Stimulated activated CD8-positive, alpha-beta memory T cell treated with anti-CD3 and anti-CD28 coated beads, Interleukin-12 subunit alpha, Interleukin-12 subunit beta, amount 100 ng/mL, for 1 hour (primary cell): ENCODE results near the gene IL31.
"Not testable (repeated sequence)": the region's sequence is repeated elsewhere in the genome, so short reads cannot be mapped to it uniquely, and the experiment has no call there.

ENCODE experiments used
- DNase-seq: peaks from one replicate; pipeline ENCODE4 v3.0.0-alpha.2; 2020; ENCODE audit warnings: low read depth

Gene IL31

DNA sequence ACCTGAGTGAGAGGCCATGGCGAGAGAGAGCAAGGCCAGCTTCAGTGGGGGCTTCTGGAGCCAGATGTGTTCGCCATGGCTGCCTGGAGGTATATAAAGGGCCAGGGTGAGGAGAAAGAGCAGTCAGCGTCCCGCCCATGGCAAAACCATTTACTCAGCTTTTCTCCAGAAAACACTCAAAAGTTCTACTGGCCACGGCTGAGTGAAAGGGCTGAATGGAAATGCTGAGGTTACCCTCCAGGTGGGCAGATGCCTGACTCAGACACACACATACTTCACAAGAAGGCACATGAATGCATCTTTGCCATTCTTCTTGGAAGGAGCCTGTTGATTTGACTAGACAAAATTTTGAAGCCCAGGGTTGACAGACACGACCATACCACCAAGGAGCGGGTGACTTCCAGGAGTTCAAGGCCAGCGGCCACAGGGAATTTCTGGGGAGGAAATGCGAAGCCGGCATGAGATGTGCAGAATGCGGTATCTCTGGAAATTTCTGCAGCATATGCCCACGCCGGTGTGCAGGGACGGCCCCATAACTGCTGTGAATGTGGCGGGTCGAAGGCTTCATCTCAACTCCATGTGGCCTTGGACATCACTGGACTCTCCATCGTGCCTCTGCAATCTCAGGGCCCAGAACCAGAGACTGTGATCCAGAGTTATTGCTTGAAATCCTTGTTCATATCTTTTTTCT lies at the start of gene IL31:
Gene IL31 (minus strand): TSS at position 67 of the 691 bp plus-strand sequence. CDS start 49 bp downstream, at position 18.
- no peak for DNase-seq

DNA sequence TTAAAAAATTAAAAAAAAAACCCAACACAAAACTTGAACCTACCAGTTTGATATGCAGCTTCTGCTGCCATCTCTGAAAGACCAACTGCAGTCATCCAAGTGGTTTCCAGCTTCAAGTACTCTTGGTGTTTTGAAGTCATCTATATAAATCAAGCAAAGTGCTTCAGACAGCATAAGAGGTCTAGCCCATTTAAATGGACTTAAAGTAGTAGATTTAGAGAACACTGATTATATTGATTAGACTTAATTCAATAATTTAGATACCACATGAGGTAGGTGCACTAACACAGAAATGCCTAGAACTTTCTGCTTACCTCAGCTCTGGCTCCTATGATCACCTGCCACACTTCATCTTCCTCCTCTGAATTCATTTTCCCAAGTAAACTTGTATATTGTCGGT lies 42.4 kb upstream of the IL31 start:
- DNase-seq: no peak

DNA sequence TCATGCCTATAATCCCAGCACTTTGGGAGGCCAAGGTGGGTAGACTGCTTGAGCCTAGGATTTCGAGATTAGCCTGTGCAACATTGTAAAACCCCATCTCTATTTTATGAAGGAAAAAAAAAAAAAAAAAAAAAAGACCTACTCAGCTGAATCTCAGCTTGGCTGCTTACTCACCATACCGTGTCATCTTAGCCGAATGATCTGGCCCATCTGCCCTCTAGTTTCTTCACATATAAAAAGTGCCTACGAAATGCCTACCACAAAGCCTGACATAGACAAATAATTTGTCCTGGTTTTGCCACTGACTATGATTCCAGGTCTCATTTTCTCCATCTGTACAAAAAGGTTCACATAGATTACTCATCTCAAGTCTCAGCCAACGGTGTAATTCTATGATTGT lies 41.8 kb upstream of the IL31 start:
- no peak for DNase-seq

DNA sequence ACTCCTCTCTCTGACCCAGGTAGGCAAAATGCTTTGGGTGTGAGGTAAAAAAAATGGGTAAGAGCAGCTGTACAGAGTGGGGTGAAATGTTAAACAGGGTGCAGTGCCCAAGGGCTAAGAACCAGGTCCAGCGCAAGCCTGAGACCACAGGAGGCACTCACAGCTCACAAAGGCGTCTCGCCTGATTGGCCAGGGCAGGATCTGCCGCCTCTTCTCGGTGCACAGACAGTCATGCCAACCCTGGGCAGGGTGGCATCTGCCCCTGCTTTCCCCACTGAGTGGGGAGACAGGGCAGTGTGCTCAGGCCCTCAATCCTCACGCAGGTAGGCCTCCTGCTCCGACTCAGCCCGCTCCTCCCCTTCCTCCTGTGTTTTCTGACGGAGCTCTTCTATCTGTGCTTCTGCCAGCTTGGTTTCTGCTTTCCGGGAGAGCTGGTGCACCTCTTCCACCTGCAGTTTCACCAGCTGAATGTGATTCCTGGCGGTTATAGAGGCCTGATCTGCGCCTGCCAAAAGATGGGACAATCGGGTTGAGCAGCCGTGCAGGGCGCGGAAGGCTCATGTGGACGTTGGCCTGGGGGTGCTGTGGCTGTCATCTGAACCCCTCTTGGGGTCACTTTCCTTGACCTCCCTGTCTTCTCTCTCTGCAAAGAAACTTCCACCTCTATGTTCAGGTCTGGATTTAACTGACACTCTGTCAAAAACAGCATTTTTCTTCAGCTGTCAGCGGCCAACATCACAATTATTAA lies 34.2 kb upstream of the IL31 start:
- no peak for DNase-seq

- DNase-seq: no peak
Observed at GRCh38 chr12:122207391-122207790, 33.4 kb upstream of the IL31 start.

DNA sequence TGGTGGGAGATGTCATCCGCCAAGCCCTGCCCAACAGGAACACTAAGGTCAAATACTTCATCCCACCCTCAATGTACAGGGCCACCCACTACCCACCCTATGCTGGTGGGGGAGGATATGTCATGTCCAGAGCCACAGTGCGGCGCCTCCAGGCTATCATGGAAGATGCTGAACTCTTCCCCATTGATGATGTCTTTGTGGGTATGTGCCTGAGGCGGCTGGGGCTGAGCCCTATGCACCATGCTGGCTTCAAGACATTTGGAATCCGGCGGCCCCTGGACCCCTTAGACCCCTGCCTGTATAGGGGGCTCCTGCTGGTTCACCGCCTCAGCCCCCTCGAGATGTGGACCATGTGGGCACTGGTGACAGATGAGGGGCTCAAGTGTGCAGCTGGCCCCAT lies 33.0 kb upstream of the IL31 start:
- DNase-seq: no peak

DNA sequence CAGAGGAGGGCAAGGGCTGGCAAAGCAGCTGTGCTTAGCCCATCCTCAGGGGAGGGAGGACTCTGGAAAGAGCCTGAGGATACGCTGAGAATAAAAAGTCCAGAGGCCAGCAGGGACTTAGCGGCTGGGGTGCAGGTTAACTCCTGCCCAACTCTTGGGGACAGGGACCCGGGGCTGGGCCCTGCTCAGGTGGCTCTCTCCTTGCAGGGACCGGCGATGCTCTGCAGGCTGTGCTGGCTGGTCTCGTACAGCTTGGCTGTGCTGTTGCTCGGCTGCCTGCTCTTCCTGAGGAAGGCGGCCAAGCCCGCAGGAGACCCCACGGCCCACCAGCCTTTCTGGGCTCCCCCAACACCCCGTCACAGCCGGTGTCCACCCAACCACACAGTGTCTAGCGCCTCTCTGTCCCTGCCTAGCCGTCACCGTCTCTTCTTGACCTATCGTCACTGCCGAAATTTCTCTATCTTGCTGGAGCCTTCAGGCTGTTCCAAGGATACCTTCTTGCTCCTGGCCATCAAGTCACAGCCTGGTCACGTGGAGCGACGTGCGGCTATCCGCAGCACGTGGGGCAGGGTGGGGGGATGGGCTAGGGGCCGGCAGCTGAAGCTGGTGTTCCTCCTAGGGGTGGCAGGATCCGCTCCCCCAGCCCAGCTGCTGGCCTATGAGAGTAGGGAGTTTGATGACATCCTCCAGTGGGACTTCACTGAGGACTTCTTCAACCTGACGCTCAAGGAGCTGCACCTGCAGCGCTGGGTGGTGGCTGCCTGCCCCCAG lies 32.3 kb upstream of the IL31 start:
- DNase-seq: no peak

- no peak for DNase-seq
Observed at GRCh38 chr12:122205053-122205925, 31.3 kb upstream of the IL31 start.

DNA sequence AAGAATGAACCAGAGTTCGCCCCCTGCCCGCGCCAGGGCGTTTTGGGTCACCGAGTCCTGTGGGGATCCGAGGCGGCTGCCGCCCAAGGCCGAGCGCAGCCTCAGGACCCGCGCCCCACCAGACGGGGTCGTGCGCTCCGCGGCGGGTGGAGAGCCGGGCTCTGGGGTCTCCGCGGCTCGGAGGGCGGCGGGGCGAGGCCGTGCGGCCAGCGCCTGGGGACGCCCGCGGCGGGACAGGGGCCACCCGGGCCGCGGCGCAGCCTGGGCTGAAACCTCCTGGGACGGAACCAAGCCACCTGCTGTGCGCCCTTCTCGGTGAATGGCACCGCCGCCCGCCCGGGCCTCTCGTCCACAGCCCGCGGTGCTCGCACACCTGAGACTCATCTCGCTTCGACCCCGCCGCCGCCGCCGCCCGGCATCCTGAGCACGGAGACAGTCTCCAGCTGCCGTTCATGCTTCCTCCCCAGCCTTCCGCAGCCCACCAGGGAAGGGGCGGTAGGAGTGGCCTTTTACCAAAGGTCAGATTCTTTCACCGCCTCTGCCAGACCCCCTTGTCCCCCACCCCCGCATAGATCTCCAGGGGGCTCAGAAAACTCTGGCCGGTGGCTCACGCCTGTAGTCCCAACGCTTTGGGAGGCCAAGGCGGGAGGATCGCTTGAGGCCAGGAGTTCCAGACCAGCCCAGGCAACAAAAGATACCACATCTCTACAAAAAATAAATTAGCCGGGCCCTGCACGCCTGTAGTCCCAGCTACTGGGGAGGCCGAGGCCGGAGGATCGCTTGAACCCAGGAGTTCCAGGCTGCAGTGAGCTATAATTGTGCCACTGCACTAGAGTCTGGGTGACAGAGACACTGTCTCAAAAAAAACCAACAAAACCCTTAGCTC lies 30.4 kb upstream of the IL31 start:
- no peak for DNase-seq

- DNase-seq: peak; percentile 45
Observed at GRCh38 chr12:122203301-122204166, 29.5 kb upstream of the IL31 start, which contains the start of gene B3GNT4. Gene B3GNT4, plus strand, starts transcription at chr12:122203709. Its CDS starts 910 bp downstream, at chr12:122204619.

DNA sequence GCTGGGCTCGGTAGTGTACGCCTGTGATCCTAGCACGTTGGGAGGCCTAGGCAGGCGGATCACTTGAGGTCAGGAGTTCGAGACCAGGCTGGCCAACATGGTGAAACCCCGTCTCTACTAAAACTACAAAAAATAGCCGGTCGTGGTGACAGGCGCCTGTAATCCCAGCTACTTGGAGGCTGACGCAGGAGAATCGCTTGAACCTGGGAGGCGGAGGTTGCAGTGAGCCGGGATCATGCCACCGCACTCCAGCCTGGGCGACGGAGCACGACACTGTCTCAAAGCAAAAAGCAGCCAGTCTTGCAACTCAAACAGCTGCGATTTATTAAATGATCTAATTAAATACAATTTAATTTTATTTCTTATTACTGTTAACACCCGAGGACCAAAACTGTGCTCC lies 28.8 kb upstream of the IL31 start:
- not testable (repeated sequence) for DNase-seq

GRCh38 chr12:122202017-122202416 lies 28.0 kb upstream of the IL31 start:
- no peak for DNase-seq

- no peak for DNase-seq
Observed at GRCh38 chr12:122201381-122201780, 27.4 kb upstream of the IL31 start.

DNA sequence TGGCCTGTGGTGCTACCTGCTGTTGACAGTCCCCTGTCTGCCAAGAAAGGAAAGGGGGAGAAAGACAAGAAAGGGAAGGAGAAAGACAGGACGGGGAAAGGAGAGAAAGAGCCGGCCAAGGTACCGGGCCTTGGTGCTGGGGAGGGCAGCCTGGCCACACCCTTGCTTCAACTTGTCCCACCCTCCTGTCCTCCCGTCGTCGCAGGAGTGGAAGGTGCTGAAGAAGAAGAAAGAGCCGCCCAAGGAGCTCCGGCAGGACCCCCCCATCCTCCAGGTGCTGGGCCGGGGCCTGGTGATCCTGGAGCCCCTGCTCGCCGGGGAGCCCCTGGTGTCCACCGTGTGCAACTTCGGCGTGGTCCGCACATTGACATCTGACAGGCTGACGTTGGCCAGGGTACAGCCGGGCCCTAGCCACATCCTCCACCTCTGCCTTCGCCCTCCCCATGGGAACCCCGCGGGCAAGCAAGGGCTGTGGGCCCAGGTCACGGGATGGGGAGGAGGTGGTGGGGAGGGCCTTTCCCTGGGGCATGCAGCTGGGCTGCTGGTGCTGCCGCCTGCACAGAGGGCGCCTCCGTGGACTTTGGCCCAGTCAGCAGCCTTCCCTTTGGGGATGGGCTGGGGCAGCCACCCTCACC lies 26.6 kb upstream of the IL31 start:
- no peak for DNase-seq

DNA sequence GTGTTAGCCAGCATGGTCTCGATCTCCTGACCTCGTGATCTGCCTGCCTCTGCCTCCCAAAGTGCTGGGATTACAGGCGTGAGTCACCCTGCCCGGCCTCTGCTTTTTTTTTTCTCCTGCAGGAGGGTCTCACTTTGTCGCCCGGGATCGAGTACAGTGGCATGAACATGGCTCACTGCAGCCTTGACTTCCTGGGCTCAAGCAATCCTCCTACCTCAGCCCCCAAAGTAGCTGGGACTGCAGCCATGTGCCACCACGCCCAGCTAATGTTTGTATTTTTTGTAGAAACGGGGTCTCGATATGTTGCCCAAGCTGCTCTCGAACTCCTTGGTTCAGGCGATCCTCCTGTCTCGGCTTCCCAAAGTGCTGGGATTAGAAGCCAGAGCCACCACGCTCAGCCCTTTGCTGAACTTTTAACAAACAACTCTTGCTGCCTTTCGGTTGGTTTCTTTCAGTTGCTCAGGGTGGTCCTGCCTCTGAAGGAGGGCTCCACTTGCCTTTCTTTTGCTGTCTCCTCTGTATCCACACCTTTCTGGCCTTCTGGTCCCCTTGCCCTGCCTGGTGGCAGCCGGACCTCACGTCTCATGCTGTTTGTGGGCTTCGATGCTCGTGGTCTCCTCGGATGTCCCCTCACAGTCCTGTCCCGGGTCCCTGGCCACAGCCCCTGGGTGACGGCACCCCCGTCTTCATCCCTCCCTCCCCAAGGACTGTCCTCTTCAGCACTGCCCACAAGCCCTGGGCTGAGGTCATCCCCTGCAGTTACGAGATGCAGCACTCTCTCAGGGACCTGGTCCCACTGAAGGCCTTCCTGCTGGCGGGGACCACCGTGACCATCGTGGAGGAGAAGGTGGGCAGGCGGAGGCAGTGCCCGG lies 25.7 kb upstream of the IL31 start:
- DNase-seq: no peak

DNA sequence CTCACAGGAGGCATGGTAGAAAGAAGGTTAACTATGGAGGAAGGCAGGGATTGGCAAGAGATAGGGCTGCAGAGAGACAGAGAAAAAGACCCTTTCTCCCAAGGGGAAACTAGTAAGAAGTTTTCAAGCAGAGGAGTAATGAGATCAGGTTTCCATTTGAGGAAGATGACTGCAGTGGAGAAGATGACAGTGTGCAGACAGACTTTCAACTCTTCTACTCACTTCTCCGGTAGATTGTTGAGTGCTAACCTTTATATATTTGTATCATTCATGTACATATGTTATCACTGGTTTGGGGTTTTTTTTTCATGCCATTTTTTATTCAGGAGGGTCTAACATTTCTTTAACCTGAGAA lies 23.6 kb upstream of the IL31 start:
- no peak for DNase-seq

- no peak for DNase-seq
Observed at GRCh38 chr12:122195405-122195804, 21.4 kb upstream of the IL31 start.

DNA sequence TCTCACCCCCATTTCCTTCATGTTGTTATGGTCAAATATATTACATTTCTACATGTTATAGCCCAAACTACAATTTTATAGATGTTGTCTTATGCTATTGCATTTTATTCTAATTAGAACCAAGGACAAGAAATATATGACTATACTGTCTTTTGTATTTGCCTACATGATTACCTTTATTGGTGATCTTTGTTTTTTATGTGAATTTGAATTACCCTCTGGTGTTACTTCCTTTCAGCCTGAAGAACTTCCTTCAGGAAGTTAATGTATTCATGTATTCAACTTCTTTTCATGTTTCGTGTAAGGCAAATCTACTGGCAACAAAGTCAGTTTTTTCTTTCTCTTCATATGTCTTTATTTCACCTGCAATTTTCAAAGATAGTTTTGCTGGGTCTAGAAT lies 20.8 kb upstream of the IL31 start:
- DNase-seq: no peak
